NT2/D1 (cell line): ENCODE data around the gene BICDL2.
"Not testable (repeated sequence)": the region's sequence is repeated elsewhere in the genome, so short reads cannot be mapped to it uniquely, and the experiment has no call there.

Experiments
- DNase-seq: peaks from one replicate; pipeline ENCODE4 v3.0.0-alpha.2; 2011; ENCODE audit warnings: low read depth, low spot score
- H3K27me3 ChIP-seq: 2 replicates; pipeline ENCODE4 v1.6.0; 2011; ENCODE audit warnings: mild to moderate bottlenecking; ENCODE audit not compliant: insufficient read length, insufficient read depth
- H3K36me3 ChIP-seq: 2 replicates; pipeline ENCODE4 v1.6.1; 2011; ENCODE audit warnings: mild to moderate bottlenecking, low read length, mixed read lengths; ENCODE audit not compliant: insufficient read depth, insufficient read length
- H3K4me1 ChIP-seq: 2 replicates; pipeline ENCODE4 v1.5.1; 2011; ENCODE audit not compliant: insufficient read depth, insufficient read length
- H3K4me3 ChIP-seq: 2 replicates; pipeline ENCODE4 v1.5.1; 2011; ENCODE audit warnings: low read depth; ENCODE audit not compliant: insufficient read length
- H3K9ac ChIP-seq: 2 replicates; pipeline ENCODE4 v1.6.0; 2011; ENCODE audit warnings: low read depth; ENCODE audit not compliant: insufficient read length
- H3K9me3 ChIP-seq: 2 replicates; pipeline ENCODE4 v1.5.1; 2011; ENCODE audit warnings: mild to moderate bottlenecking, low read length; ENCODE audit not compliant: insufficient read depth
- SUZ12 ChIP-seq: IDR thresholded peaks from 2 replicates; pipeline ENCODE4 v1.6.1; 2011; ENCODE audit not compliant: insufficient read length, insufficient read depth; ENCODE audit errors: extremely low read depth
- YY1 ChIP-seq: IDR thresholded peaks from 2 replicates; pipeline ENCODE4 v1.6.1; 2011; ENCODE audit not compliant: insufficient read length, insufficient read depth
- ZNF274 ChIP-seq: IDR thresholded peaks from 2 replicates; pipeline ENCODE4 v1.6.1; 2011; ENCODE audit warnings: mild to moderate bottlenecking, low read depth, low read length

The BICDL2 gene, protein sequence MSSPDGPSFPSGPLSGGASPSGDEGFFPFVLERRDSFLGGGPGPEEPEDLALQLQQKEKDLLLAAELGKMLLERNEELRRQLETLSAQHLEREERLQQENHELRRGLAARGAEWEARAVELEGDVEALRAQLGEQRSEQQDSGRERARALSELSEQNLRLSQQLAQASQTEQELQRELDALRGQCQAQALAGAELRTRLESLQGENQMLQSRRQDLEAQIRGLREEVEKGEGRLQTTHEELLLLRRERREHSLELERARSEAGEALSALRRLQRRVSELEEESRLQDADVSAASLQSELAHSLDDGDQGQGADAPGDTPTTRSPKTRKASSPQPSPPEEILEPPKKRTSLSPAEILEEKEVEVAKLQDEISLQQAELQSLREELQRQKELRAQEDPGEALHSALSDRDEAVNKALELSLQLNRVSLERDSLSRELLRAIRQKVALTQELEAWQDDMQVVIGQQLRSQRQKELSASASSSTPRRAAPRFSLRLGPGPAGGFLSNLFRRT

GRCh38 chr16:3036726-3037315, at the start of gene BICDL2:
Gene BICDL2 (minus strand): TSS chr16:3036944. CDS start chr16:3035496, 1,448 bp downstream.
- Histone ChIP-seq H3K4me1 (peaks cover 28% of the 10 kb centered on the region), H3K4me3 (no peak within 1 kb of the TSS), H3K9me3 (no peaks in the 10 kb centered on the region), H3K36me3 (no peaks in the 10 kb centered on the region), H3K9ac (no peak within 1 kb of the TSS), H3K27me3 (peaks cover 63% of the 10 kb centered on the region)
- TF ChIP-seq YY1 (no peak), ZNF274 (no peak), SUZ12 (no peak)
- DNase-seq: no peak

DNA sequence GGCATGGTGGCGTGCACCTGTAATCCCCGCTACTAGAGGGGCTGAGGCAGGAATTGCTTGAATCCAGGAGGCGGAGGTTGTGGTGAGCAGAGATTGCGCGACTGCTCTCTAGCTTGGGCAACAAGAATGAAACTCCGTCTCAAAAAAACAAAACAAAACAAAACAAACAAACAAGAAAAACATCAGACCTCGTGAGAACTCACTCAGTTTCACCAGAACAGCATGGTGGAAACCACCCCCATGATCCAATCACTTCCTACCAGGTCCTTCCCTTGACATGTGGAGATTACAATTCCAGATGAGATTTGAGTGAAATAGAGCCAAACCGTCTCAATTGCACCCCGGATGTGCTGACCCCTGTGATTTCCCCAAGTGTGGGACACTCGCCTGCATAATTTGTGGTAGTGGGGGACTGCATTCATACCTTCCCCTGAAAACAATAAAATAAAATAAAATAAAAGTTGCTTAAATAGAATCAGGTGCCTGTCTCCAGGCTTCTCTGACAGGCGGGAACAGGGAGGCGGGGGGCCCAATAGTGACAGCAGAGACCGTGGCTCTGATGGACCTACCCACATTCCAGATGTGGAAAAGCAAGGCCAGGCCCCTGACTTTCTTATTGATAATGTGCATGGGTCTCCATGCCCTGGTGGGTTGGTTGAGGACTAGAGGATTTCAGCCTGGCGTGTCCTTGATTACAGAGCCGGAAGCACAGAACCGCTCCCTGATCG, 49.3 kb upstream of the BICDL2 start:
- TF ChIP-seq ZNF274: no peak
- TF ChIP-seq SUZ12: no peak
- no peak for TF ChIP-seq YY1

DNA sequence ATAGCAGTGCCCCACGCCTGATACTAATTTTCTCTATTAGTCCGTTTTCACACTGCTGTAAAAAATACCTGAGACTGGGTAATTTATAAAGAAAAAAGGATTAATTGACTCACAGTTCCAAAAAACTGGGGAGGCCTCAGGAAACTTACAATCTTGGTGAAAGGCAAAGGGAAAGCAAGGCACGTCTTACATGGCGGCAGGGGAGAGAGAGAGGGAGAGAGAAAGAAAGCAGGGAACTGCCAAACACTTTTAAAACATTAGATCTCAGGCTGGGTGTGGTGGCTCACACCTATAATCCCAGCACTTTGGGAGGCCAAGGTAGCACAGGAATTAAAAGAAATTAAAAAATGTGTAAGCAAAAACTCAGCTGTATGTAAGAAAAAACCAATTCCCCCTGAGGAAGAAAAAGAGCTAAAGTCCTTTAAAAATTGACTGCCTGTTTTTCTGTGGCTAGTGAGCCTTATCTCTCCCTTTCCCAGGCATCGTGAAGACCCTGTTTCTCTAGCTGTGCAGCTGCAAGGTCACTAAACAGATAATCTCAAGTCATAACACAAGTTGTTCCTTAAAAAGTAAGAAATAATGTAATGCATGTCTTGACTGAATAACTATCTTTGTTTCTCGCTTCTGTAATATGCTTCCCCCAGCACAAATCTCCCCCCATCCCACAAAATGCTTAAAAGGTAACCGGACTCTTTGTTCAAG, 48.4 kb upstream of the BICDL2 start:
- peaks cover 20% of the 10 kb centered on the region for H3K36me3 ChIP-seq
- 0 out of 2 replicates have a peak, but pooled peaks cover 4% of the 10 kb centered on the region for H3K9me3 ChIP-seq
- H3K27me3 ChIP-seq: no peaks in the 10 kb centered on the region
- TF ChIP-seq SUZ12: no peak
- no peak for TF ChIP-seq YY1
- no peak for TF ChIP-seq ZNF274
- H3K4me1 ChIP-seq: peaks cover 27% of the 10 kb centered on the region
- H3K9ac ChIP-seq: no peak overlapping the region
- no peak overlapping the region for H3K4me3 ChIP-seq
- DNase-seq: no peak

More for the DNA sequence above, 49.3 kb upstream of the BICDL2 start:
- DNase-seq: no peak
- Histone ChIP-seq H3K4me1 (peaks cover 27% of the 10 kb centered on the region), H3K9ac (no peak overlapping the region), H3K9me3 (0 out of 2 replicates have a peak, but pooled peaks cover 2% of the 10 kb centered on the region), H3K27me3 (no peaks in the 10 kb centered on the region), H3K36me3 (peaks cover 24% of the 10 kb centered on the region), H3K4me3 (no peak overlapping the region)

GRCh38 chr16:3084491-3084890, 47.7 kb upstream of the BICDL2 start:
- Histone ChIP-seq H3K9ac (no peak overlapping the region), H3K27me3 (no peaks in the 10 kb centered on the region), H3K9me3 (0 out of 2 replicates have a peak, but pooled peaks cover 4% of the 10 kb centered on the region), H3K36me3 (peaks cover 14% of the 10 kb centered on the region), H3K4me3 (no peak overlapping the region), H3K4me1 (peaks cover 27% of the 10 kb centered on the region)
- TF ChIP-seq SUZ12 (no peak), YY1 (no peak), ZNF274 (no peak)
- DNase-seq: no peak

DNA sequence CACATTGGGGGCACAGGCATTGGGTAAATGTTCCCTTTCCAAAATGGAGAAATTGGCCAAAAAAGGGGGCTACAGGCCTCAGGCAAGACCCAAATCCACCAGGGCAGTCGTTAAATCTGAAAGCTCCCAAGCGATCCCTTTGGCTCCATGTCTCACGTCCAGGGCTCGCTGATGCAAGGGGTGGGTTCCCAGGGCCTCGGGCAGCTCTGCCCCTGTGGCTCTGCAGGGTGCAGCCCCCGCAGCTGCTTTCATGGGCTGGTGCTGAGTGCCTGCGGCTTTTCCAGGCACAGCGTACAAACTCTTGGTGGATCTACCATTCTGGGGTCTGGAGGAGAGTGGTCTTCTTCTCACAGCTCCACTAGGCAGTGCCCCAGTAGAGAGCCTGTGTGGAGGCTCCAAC, 46.7 kb upstream of the BICDL2 start:
- DNase-seq, H3K9me3 ChIP-seq, H3K9ac ChIP-seq, H3K36me3 ChIP-seq, H3K27me3 ChIP-seq, H3K4me3 ChIP-seq: not testable (repeated sequence)
- peaks cover 18% of the 10 kb centered on the region for H3K4me1 ChIP-seq

DNA sequence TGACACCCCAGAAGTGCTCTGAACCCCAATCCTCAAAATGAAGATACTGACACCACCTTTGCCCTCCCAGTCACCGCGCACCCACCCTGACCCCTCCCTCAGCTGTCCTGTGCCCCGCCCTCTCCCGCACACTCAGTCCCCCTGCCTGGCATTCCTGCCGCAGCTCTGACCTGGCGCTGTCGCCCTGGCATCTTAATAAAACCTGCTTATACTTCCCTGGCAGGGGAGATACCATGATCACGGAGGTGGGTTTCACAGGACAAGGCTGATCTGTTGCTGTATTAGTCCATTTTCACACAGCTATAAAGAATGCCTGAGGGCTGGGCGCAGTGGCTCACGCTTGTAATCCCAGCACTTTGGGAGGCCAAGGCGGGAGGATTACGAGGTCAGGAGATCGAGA, 45.2 kb upstream of the BICDL2 start:
- H3K27me3 ChIP-seq, H3K4me3 ChIP-seq, H3K9me3 ChIP-seq, DNase-seq, H3K4me1 ChIP-seq, H3K9ac ChIP-seq, H3K36me3 ChIP-seq: not testable (repeated sequence)
